Hair follicular keratinocyte (primary cell): ENCODE measurements around the gene FBXO8. TPM values are rescaled to one million over a fixed set of nuclear protein-coding genes. Genes with fewer than 3 reads are reported as not detected.

ENCODE experiments used
- total RNA-seq: library from RNA; depleted of rRNA; stranded (reverse); fragments of >200 nt; gene quantifications from 2 replicates; pipeline ENCODE4 v1.2.3, GENCODE V29; 2015

FBXO8 gene
- 12.6 and 23.0 TPM in 2 replicates for total RNA-seq

GRCh38 chr4:174283507-174284471, at the start of gene FBXO8, which contains the start of gene CEP44:
FBXO8 (minus strand) TSS chr4:174283667; CDS start chr4:174263092, 20,575 bp downstream.
CEP44 (plus strand) TSS chr4:174283911; CDS start chr4:174299122, 15,211 bp downstream.

Other genes starting within 250 kb of the FBXO8 start
- gene CEP44, start 244 bp upstream of the FBXO8 start, total RNA-seq = 8.0 TPM in 2 replicates
- 0.39 TPM in 1 of 2 replicates, not detected in the other for gene HPGD, start 238.8 kb upstream of the FBXO8 start, total RNA-seq